K562 (cell line): Measurements from ENCODE around the gene LRRC25. TPM values are rescaled to one million over a fixed set of nuclear protein-coding genes. Genes with fewer than 3 reads are reported as not detected.

ENCODE experiments used
- ARID1B ChIP-seq: fragments of 450-650 bp; IDR thresholded peaks from 2 replicates; pipeline ENCODE4 v1.6.1; 2016; ENCODE audit warnings: antibody characterized with exemption, mild to moderate bottlenecking, inconsistent platforms
- ATF4 ChIP-seq: fragments of 450-650 bp; formaldehyde crosslinking; IDR thresholded peaks from 2 replicates; pipeline ENCODE4 v1.4.0; 2022; ENCODE audit warnings: mild to moderate bottlenecking, moderate library complexity
- CEBPG ChIP-seq, 3 experiments: fragments of 200-800 bp in 1 of 3; sonication (Bioruptor generic) in 1 of 3; sonication (generic) in 1 of 3; formaldehyde crosslinking in 1 of 3; IDR thresholded peaks in 2 of 3; conservative IDR thresholded peaks in 1 of 3; 2 replicates each; pipeline versions ENCODE4 v1.6.1 to v1.8.0; 2016 to 2022; ENCODE audit warnings: missing compliant biosample characterization in 2 of 3, missing genetic modification characterization in 2 of 3, mild to moderate bottlenecking in 1 of 3, missing genetic modification reagents in 1 of 3
- CXXC5 ChIP-seq: fragments of 250-450 bp; sonication (Bioruptor Pico); IDR thresholded peaks from 2 replicates; pipeline ENCODE4 v1.8.0; 2022; ENCODE audit warnings: inconsistent platforms, mild to moderate bottlenecking, moderate library complexity
- IRF1 ChIP-seq: sonication (generic); formaldehyde crosslinking; IDR thresholded peaks from 2 replicates; pipeline ENCODE4 v1.8.0; 2022; ENCODE audit warnings: missing genetic modification reagents, mild to moderate bottlenecking, borderline replicate concordance
- PHF8 ChIP-seq: fragments of 200-600 bp; sonication (generic); IDR thresholded peaks from 2 replicates; pipeline ENCODE4 v1.6.1; 2012; ENCODE audit warnings: mixed run types, mild to moderate bottlenecking, inconsistent platforms, low read length, moderate library complexity, borderline replicate concordance
- POLR2B ChIP-seq: fragments of 450-650 bp; IDR thresholded peaks from 2 replicates; pipeline ENCODE4 v1.6.1; 2018; ENCODE audit warnings: low read depth; ENCODE audit not compliant: partially characterized antibody
- RFX1 ChIP-seq: fragments of 450-650 bp; IDR thresholded peaks from 2 replicates; pipeline ENCODE4 v1.6.1; 2016; ENCODE audit warnings: mild to moderate bottlenecking, moderate library complexity
- SIN3B ChIP-seq: fragments of 450-650 bp; IDR thresholded peaks from 2 replicates; pipeline ENCODE4 v1.6.1; 2017; ENCODE audit warnings: low read depth, mild to moderate bottlenecking, moderate library complexity
- TRIM24 ChIP-seq, 2 experiments: fragments of 450-650 bp; IDR thresholded peaks; 2 replicates each; pipeline ENCODE4 v1.6.1; 2016
- ZFPM2 ChIP-seq: fragments of 250-450 bp; sonication (Bioruptor Pico); IDR thresholded peaks from 2 replicates; pipeline ENCODE4 v1.5.1; 2022; ENCODE audit warnings: mild to moderate bottlenecking
- ZNF436 ChIP-seq: fragments of 250-450, 450-650 bp; sonication (Bioruptor Pico); formaldehyde crosslinking; IDR thresholded peaks from 2 replicates; pipeline ENCODE4 v1.7.0; 2020; ENCODE audit warnings: mild to moderate bottlenecking
- polyA plus RNA-seq, 8 experiments: library from polyadenylated mRNA; depleted of rRNA in 4 of 8; stranded (reverse) in 5 of 8; unstranded in 3 of 8; fragments of >200 nt; fragmentation: Nextera tagmentation in 2 of 8; fragmentation: Illumina TruSeq in 1 of 8; extraction: Ambion mirVana in 2 of 8; extraction: Trizol in 1 of 8; gene quantifications; 2 replicates each; pipeline versions ENCODE4 v1.2.1 to v1.2.3, GENCODE V29; 2011 to 2014; ENCODE audit warnings: inconsistent platforms in 1 of 8, missing spikeins in 1 of 8
- total RNA-seq, 7 experiments: library from RNA; depleted of rRNA in 6 of 7; stranded (reverse); fragments of >200 nt in 6 of 7; fragmentation: Illumina TruSeq in 2 of 7; extraction: Trizol in 2 of 7; gene quantifications; 2 replicates each; pipeline versions ENCODE4 v1.2.1 to v1.2.3, GENCODE V29; 2011 to 2021; ENCODE audit warnings: low replicate concordance in 1 of 7
- TF ChIP-seq, protein P1 (sequence below), 2 experiments: IDR thresholded peaks; 2 replicates each; pipeline ENCODE4 v1.6.1; 2012; ENCODE audit warnings: improper control_type of control experiment in 2 of 2, low read depth in 2 of 2, low read length in 2 of 2, borderline replicate concordance in 1 of 2
- TF ChIP-seq, protein P2 (sequence below): fragments of 150-350 bp; conservative IDR thresholded peaks from 2 replicates; pipeline ENCODE4 v1.6.1; 2014; ENCODE audit warnings: low read length
- TF ChIP-seq, protein P3 (sequence below): sonication (generic); formaldehyde crosslinking; IDR thresholded peaks from 2 replicates; pipeline ENCODE4 v1.4.0; 2020; ENCODE audit warnings: mild to moderate bottlenecking, missing genetic modification reagents

LRRC25 gene
- total and polyA plus RNA-seq, 9 of the 15 experiments (the other 6 are each of a cell fraction or from before 2014, with no cell fraction given) = 0.07 to 0.36 (median 0.10) TPM; not detected in 3

DNA sequence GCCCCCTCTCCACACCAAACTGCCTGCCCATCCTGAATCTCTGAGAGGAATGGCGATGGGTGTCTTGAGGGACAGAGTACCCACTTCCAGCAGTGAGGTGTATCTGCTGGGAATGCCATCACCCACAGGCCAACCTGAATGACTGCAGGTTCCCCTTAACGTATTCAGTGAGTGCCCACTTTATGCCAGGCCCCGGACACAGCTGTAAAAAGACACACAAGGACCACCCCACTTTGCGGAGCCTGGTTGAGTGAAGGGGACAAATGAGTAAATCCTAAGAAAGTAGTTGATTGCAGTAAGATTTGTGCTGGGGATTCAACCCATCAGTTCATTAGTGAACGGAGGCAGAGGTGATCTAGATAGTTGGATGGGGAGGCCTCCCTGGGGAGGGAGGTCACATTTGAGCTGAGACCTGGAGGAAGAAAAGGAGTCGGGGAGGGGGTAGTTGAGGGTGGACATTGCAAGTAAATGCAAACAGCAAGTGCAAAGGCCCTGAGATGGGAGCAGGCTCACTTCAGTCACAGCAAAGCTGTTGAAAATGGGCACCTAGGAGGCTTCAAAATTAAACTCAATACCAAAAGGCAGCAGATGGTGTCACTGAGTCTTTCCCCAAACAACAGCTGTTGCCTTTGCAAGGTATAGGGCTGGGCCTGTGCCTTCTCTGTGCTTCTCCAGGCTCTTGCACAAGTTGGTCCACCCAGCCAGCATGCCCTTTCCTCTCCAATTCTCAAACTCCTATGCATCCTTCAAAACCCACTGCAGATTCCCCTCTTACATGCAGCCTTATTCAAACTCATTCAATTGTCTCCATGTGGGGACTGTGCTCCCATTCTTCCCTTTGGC lies 7.1 kb downstream of the LRRC25 start (continued):
- TF ChIP-seq, protein P1, sequence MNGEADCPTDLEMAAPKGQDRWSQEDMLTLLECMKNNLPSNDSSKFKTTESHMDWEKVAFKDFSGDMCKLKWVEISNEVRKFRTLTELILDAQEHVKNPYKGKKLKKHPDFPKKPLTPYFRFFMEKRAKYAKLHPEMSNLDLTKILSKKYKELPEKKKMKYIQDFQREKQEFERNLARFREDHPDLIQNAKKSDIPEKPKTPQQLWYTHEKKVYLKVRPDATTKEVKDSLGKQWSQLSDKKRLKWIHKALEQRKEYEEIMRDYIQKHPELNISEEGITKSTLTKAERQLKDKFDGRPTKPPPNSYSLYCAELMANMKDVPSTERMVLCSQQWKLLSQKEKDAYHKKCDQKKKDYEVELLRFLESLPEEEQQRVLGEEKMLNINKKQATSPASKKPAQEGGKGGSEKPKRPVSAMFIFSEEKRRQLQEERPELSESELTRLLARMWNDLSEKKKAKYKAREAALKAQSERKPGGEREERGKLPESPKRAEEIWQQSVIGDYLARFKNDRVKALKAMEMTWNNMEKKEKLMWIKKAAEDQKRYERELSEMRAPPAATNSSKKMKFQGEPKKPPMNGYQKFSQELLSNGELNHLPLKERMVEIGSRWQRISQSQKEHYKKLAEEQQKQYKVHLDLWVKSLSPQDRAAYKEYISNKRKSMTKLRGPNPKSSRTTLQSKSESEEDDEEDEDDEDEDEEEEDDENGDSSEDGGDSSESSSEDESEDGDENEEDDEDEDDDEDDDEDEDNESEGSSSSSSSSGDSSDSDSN (IDR thresholded peaks at IDR 0.05; ENCODE audit: borderline replicate concordance in 1 of 2, low read depth in 2 of 2, low read length in 2 of 2) = peak in 1 of 2 experiments; percentile 29; a peak in 1 of 4 replicates
- TF ChIP-seq SIN3B (no peak), ATF4 (CRISPR knock-in tag) (peak; percentile 19; the same call in 1 of the 2 replicates), IRF1 (no peak), RFX1 (no peak), CEBPG (CRISPR knock-in tag; IDR thresholded peaks at IDR 0.05) (no peak), CEBPG (tag; conservative IDR thresholded peaks at IDR 0.05 in 1 of 2, IDR thresholded peaks at IDR 0.05 in 1 of 2) (peak; percentile 22 to 47; a peak in 3 of 4 replicates), ARID1B (no peak), PHF8 (no peak), ZNF436 (CRISPR knock-in tag) (peak; percentile 67), TRIM24 (IDR thresholded peaks at IDR 0.05) (0 out of 4 replicates have a peak, but pooled peaks of 1 of the 2 experiments have one; percentile 20), POLR2B (peak; percentile 86), ZFPM2 (CRISPR knock-in tag) (peak; percentile 75; the same call in 1 of the 2 replicates), CXXC5 (CRISPR knock-in tag) (peak; percentile 22; the same call in 1 of the 2 replicates)
- TF ChIP-seq, protein P2, sequence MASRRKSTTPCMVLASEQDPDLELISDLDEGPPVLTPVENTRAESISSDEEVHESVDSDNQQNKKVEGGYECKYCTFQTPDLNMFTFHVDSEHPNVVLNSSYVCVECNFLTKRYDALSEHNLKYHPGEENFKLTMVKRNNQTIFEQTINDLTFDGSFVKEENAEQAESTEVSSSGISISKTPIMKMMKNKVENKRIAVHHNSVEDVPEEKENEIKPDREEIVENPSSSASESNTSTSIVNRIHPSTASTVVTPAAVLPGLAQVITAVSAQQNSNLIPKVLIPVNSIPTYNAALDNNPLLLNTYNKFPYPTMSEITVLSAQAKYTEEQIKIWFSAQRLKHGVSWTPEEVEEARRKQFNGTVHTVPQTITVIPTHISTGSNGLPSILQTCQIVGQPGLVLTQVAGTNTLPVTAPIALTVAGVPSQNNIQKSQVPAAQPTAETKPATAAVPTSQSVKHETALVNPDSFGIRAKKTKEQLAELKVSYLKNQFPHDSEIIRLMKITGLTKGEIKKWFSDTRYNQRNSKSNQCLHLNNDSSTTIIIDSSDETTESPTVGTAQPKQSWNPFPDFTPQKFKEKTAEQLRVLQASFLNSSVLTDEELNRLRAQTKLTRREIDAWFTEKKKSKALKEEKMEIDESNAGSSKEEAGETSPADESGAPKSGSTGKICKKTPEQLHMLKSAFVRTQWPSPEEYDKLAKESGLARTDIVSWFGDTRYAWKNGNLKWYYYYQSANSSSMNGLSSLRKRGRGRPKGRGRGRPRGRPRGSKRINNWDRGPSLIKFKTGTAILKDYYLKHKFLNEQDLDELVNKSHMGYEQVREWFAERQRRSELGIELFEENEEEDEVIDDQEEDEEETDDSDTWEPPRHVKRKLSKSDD = no peak
- TF ChIP-seq, protein P3, sequence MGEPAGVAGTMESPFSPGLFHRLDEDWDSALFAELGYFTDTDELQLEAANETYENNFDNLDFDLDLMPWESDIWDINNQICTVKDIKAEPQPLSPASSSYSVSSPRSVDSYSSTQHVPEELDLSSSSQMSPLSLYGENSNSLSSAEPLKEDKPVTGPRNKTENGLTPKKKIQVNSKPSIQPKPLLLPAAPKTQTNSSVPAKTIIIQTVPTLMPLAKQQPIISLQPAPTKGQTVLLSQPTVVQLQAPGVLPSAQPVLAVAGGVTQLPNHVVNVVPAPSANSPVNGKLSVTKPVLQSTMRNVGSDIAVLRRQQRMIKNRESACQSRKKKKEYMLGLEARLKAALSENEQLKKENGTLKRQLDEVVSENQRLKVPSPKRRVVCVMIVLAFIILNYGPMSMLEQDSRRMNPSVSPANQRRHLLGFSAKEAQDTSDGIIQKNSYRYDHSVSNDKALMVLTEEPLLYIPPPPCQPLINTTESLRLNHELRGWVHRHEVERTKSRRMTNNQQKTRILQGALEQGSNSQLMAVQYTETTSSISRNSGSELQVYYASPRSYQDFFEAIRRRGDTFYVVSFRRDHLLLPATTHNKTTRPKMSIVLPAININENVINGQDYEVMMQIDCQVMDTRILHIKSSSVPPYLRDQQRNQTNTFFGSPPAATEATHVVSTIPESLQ (CRISPR knock-in tag) = no peak
